Lower lobe of right lung (tissue), 2 donors: ENCODE results near the gene SULF2. TPM values are rescaled to one million over a fixed set of nuclear protein-coding genes. Genes with fewer than 3 reads are reported as not detected.

Source experiments
- ATAC-seq, 2 donors: fragments of 200-7000 bp; cut with Tn5 transposase; one replicate each; pipeline ENCODE4 v1.9.1; 2020 to 2022; ENCODE audit warnings: mild to moderate bottlenecking in 2 of 2, moderate library complexity in 2 of 2
- DNase-seq: peaks from one replicate; pipeline ENCODE4 v3.0.0-alpha.2; 2020
- H3K27ac ChIP-seq: fragments of 200-600 bp; one replicate; pipeline ENCODE4 v1.8.0; 2022
- H3K27me3 ChIP-seq: fragments of 200-600 bp; one replicate; pipeline ENCODE4 v1.8.0; 2022; ENCODE audit warnings: low read depth
- H3K36me3 ChIP-seq: fragments of 200-600 bp; one replicate; pipeline ENCODE4 v1.8.0; 2022; ENCODE audit warnings: mild to moderate bottlenecking
- H3K4me1 ChIP-seq: fragments of 200-600 bp; one replicate; pipeline ENCODE4 v1.8.0; 2022
- H3K4me3 ChIP-seq: fragments of 200-600 bp; one replicate; pipeline ENCODE4 v1.8.0; 2022; ENCODE audit warnings: mild to moderate bottlenecking
- H3K9me3 ChIP-seq: fragments of 200-600 bp; one replicate; pipeline ENCODE4 v1.8.0; 2022
- intact Hi-C: fragments of 100-400 bp; cut with DNase I; formaldehyde crosslinking; loops from one replicate; pipeline ENCODE4 v1.11.0; 2022
- total RNA-seq: library from RNA; stranded (reverse); fragmentation: NEBNext Ultra II Directional; extraction: Animal tissue kit (Norgen Biotek cat#: 25700); gene quantifications from one replicate; pipeline ENCODE4 v1.2.1, GENCODE V29; 2021
- TF ChIP-seq, protein P1 (sequence below): fragments of 200-600 bp; IDR thresholded peaks from one replicate; pipeline ENCODE4 v1.8.0; 2022; ENCODE audit warnings: antibody characterized with exemption, mild to moderate bottlenecking
- donor health status: DM: no; HTN: yes; CAD: no; lungs with severe emphysema.

The SULF2 gene
- total RNA-seq, 1 donor from 2014 or later = 34.6 TPM

DNA sequence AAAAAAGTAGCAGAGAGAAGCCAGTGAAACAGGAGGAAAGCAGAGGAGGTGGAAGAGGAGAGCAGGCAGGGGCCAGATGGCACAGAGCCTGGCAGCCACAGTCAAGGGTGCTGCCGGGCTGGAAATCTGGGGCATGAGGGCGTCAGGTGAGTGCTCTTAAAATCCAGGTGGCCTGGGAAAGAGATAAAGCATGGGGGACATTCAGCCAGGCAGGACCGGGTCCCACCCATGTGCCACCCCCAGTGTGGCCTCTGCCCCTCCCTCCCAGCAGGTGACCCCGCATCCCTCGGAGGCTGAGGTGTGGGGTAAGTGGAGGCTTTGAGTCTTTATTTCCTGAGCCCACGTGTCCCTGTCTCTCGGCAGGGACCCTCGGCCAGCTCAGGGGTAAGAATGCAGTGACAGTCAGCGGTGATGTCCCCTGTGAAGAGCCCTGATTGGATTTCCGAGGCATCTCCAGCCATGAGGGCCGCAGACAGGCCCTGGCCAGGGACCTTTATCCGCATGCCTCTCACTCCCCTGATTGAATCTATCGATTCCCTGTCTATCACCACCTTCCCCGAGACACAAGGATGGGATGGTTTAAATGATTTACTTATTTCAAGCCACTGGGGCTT, 33.8 kb upstream of the SULF2 start:
- DNase-seq = no peak
- Histone ChIP-seq H3K27ac (no peak overlapping the region), H3K36me3 (no peaks in the 10 kb centered on the region), H3K4me3 (no peak overlapping the region), H3K27me3 (peaks cover 32% of the 10 kb centered on the region), H3K9me3 (no peaks in the 10 kb centered on the region), H3K4me1 (no peaks in the 10 kb centered on the region)
- ATAC-seq = no peak
- intact Hi-C loops = no loop called here
- TF ChIP-seq, protein P1, sequence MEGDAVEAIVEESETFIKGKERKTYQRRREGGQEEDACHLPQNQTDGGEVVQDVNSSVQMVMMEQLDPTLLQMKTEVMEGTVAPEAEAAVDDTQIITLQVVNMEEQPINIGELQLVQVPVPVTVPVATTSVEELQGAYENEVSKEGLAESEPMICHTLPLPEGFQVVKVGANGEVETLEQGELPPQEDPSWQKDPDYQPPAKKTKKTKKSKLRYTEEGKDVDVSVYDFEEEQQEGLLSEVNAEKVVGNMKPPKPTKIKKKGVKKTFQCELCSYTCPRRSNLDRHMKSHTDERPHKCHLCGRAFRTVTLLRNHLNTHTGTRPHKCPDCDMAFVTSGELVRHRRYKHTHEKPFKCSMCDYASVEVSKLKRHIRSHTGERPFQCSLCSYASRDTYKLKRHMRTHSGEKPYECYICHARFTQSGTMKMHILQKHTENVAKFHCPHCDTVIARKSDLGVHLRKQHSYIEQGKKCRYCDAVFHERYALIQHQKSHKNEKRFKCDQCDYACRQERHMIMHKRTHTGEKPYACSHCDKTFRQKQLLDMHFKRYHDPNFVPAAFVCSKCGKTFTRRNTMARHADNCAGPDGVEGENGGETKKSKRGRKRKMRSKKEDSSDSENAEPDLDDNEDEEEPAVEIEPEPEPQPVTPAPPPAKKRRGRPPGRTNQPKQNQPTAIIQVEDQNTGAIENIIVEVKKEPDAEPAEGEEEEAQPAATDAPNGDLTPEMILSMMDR = no peak

DNA sequence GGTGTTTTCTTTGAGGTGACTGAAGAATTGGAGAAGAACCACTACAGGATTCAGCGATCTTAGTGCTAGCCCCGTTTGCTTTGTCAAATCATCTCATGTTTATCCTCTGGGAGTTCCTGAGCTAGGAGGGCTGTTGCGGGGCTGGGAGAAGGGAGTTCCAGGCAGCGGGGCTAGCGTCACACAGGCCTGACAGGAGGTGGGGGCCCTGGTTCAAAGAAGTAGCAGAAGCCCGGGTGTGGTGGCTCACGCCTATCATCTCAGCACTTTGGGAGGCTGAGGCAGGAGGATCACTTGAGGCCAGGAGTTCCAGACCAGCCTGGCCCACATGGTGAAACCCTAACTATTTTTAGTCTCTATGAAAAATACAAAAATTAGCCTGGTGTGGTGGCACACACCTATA, 33.2 kb upstream of the SULF2 start:
- ATAC-seq (no peak), DNase-seq (no peak)
- Histone ChIP-seq H3K4me1 (no peaks in the 10 kb centered on the region), H3K27me3 (peaks cover 32% of the 10 kb centered on the region), H3K27ac (no peak overlapping the region), H3K4me3 (no peak overlapping the region), H3K36me3 (no peaks in the 10 kb centered on the region), H3K9me3 (no peaks in the 10 kb centered on the region)
- TF ChIP-seq, protein P1 = no peak
- intact Hi-C loops = no loop called here

DNA sequence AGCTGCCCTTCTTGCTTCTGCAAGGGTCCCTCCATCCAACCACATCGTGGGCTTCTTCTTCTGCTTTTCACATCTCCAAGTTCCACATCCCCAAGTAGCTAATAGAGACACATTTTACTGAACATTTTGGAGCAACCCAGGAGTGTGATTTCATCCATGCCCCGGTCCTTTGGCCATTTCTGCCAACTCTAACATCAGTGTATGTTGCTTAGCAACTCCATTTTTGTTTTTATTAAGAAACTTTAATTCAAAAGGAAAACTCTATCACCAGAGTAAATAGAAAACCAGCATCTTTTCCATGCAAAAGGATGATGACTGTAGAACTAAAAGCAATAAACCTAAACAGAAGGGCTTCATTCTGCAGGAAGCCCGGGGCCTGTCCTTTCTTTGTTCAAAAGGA, 32.7 kb upstream of the SULF2 start:
- Histone ChIP-seq H3K27ac (no peak overlapping the region), H3K4me3 (no peak overlapping the region), H3K4me1 (no peaks in the 10 kb centered on the region), H3K27me3 (peaks cover 32% of the 10 kb centered on the region), H3K9me3 (no peaks in the 10 kb centered on the region), H3K36me3 (no peaks in the 10 kb centered on the region)
- no peak for DNase-seq
- TF ChIP-seq, protein P1 = no peak
- ATAC-seq = no peak
- intact Hi-C loops = no loop called here

DNA sequence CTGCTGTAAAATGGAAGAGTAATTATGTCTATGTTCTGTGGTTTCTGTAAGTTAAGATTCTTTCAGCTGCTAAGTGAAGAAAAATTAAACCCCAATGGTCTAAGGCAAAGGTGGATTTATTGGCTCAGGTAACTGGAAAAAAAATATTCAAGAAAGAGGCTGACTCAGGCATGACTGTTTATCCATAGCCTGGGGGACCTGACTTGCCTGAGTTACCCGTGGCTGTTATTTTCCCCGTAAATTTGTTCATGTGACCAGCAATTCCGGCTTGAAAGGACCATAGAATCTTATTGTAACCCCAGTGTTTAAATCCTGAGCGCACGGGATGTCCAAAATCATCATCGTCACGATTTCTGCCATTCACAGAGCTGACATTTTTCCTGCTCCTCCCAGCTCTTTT, 32.3 kb upstream of the SULF2 start:
- no peak for ATAC-seq
- no peak overlapping the region for H3K27ac ChIP-seq
- H3K36me3 ChIP-seq = no peaks in the 10 kb centered on the region
- H3K27me3 ChIP-seq = peaks cover 32% of the 10 kb centered on the region
- no peaks in the 10 kb centered on the region for H3K4me1 ChIP-seq
- no peaks in the 10 kb centered on the region for H3K9me3 ChIP-seq
- no peak overlapping the region for H3K4me3 ChIP-seq
- DNase-seq = no peak
- TF ChIP-seq, protein P1 = no peak
- intact Hi-C loops = no loop called here

DNA sequence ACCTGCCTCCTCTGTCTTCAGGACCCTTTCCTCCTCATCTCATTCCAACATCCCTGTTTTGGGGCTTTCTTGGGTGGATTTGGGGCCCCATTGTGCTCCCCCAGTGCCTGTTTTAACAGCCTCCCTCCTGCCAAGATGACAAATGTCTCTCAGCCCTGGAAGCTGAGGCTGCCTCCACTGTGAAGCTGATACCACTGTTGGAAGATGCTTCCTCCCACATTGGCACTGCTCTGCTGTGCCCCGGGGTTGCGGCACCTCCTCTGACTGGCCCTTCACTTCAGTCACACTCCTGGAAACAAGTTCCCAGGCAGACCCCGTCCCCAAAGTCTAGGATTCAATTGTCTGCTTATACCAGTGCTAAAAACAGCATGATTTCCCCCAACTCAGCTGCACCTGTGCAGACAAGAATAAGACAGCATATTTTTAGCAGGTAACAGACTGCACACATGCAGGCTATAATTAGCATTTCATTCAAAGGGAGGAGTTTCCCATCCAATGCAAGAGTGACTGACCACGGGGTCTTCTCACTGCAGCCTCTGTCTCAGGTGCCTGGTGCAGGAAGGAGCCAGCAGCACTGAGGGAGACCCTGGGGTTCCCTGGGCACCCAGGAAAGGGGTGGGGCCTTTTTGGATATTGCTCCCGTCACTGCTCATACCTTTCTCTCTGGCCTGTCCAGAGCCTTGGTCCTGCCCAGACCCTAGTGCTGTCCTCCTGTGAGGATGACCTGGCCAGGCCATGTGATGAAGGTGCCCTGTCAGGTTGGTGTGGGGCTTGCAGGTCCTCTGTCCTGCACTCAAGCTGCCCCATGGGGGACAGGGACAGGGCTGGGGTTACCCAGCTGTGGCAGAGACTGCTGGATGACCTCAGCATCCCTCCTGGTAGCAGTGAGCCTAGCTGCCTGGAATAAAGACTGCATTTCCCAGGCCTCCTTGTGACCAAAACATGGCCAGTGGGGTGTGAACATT, 31.5 kb upstream of the SULF2 start:
- no peaks in the 10 kb centered on the region for H3K4me1 ChIP-seq
- no peak for ATAC-seq
- no peaks in the 10 kb centered on the region for H3K9me3 ChIP-seq
- intact Hi-C loops = no loop called here
- peaks cover 34% of the 10 kb centered on the region for H3K27me3 ChIP-seq
- no peak for DNase-seq
- no peaks in the 10 kb centered on the region for H3K36me3 ChIP-seq
- no peak overlapping the region for H3K4me3 ChIP-seq
- H3K27ac ChIP-seq = no peak overlapping the region
- TF ChIP-seq, protein P1 = no peak
